ENCODE results near the gene ERI3. TPM values are rescaled to one million over a fixed set of nuclear protein-coding genes. Genes with fewer than 3 reads are reported as not detected.
"Not testable (repeated sequence)": the region's sequence is repeated elsewhere in the genome, so short reads cannot be mapped to it uniquely, and the experiment has no call there.

The ERI3 gene
- total and polyA plus RNA-seq, 2 donors from 2014 or later: 60.4 to 126 TPM

- Histone ChIP-seq H3K4me3 (ENCODE audit: low read length in 3 of 3) (peak overlapping the region; percentile 83 to 96 (median 93)), H3K27ac (ENCODE audit: low read depth in 2 of 2, low read length in 2 of 2) (peak overlapping the region in 1 of 2 donors; percentile 59), H3K9me3 (ENCODE audit: control insufficient read depth in 2 of 3, insufficient read depth in 1 of 3, low read length in 3 of 3) (no peaks in the 10 kb centered on the region), H3K36me3 (ENCODE audit: control insufficient read depth in 2 of 3, insufficient read depth in 3 of 3, low read length in 3 of 3) (peaks cover 0 to 20% (median 3%) of the 10 kb centered on the region in 3 donors), H3K9ac (ENCODE audit: low read length in 3 of 3) (peak overlapping the region; percentile 26 to 92 (median 65)), H3K27me3 (ENCODE audit: control insufficient read depth, insufficient read depth, low read length) (no peaks in the 10 kb centered on the region), H3K4me1 (ENCODE audit: control insufficient read depth in 2 of 3, insufficient read depth in 2 of 3, low read depth in 1 of 3, low read length in 3 of 3) (peaks cover 3 to 17% (median 14%) of the 10 kb centered on the region in 3 donors)
- intact Hi-C loops (cut with DNase I): no loop called here
- FAIRE-seq (no peak), DNase-seq (no peak)
- TF ChIP-seq CTCF (IDR thresholded peaks at IDR 0.05; ENCODE audit: borderline replicate concordance, extremely low read depth, insufficient read depth): no peak
Measured at GRCh38 chr1:44212355-44213221, 142.5 kb downstream of the ERI3 start.

GRCh38 chr1:44210595-44210994 lies 144.5 kb downstream of the ERI3 start:
- FAIRE-seq: no peak
- Histone ChIP-seq H3K36me3 (ENCODE audit: control insufficient read depth in 2 of 3, insufficient read depth in 3 of 3, low read length in 3 of 3) (peaks cover 0 to 8% (median 3%) of the 10 kb centered on the region in 3 donors), H3K27ac (ENCODE audit: low read depth in 2 of 2, low read length in 2 of 2) (no peak overlapping the region), H3K27me3 (ENCODE audit: control insufficient read depth, insufficient read depth, low read length) (no peaks in the 10 kb centered on the region), H3K4me1 (ENCODE audit: control insufficient read depth in 2 of 3, insufficient read depth in 2 of 3, low read depth in 1 of 3, low read length in 3 of 3) (peaks cover 3 to 17% (median 12%) of the 10 kb centered on the region in 3 donors), H3K9me3 (ENCODE audit: control insufficient read depth in 2 of 3, insufficient read depth in 1 of 3, low read length in 3 of 3) (no peaks in the 10 kb centered on the region), H3K4me3 (ENCODE audit: low read length in 3 of 3) (no peak overlapping the region), H3K9ac (ENCODE audit: low read length in 3 of 3) (no peak overlapping the region)
- intact Hi-C loops (cut with DNase I): no loop called here
- no peak for DNase-seq
- no peak for TF ChIP-seq CTCF (IDR thresholded peaks at IDR 0.05; ENCODE audit: borderline replicate concordance, extremely low read depth, insufficient read depth)

GRCh38 chr1:44208226-44208625 lies 146.8 kb downstream of the ERI3 start:
- no peaks in the 10 kb centered on the region for H3K9me3 ChIP-seq (ENCODE audit: control insufficient read depth in 2 of 3, insufficient read depth in 1 of 3, low read length in 3 of 3)
- no peak for TF ChIP-seq CTCF (IDR thresholded peaks at IDR 0.05; ENCODE audit: borderline replicate concordance, extremely low read depth, insufficient read depth)
- no peak for FAIRE-seq
- H3K4me3 ChIP-seq (ENCODE audit: low read length in 3 of 3): no peak overlapping the region
- H3K27me3 ChIP-seq (ENCODE audit: control insufficient read depth, insufficient read depth, low read length): no peaks in the 10 kb centered on the region
- H3K4me1 ChIP-seq (ENCODE audit: control insufficient read depth in 2 of 3, insufficient read depth in 2 of 3, low read depth in 1 of 3, low read length in 3 of 3): peaks cover 0 to 6% (median 5%) of the 10 kb centered on the region in 3 donors
- H3K36me3 ChIP-seq (ENCODE audit: control insufficient read depth in 2 of 3, insufficient read depth in 3 of 3, low read length in 3 of 3): no peaks in the 10 kb centered on the region
- DNase-seq: peak in 2 of 5 donors; percentile 30 to 52
- H3K9ac ChIP-seq (ENCODE audit: low read length in 3 of 3): no peak overlapping the region
- intact Hi-C loops (cut with DNase I): no loop called here
- no peak overlapping the region for H3K27ac ChIP-seq (ENCODE audit: low read depth in 2 of 2, low read length in 2 of 2)

- intact Hi-C loops (cut with DNase I); FAIRE-seq: not testable (repeated sequence)
Measured at GRCh38 chr1:44206545-44206944, 148.5 kb downstream of the ERI3 start.

More at GRCh38 chr1:44206545-44206944, 148.5 kb downstream of the ERI3 start:
- H3K4me1 ChIP-seq (ENCODE audit: control insufficient read depth in 2 of 3, insufficient read depth in 2 of 3, low read depth in 1 of 3, low read length in 3 of 3); H3K27me3 ChIP-seq (ENCODE audit: control insufficient read depth, insufficient read depth, low read length); H3K9ac ChIP-seq (ENCODE audit: low read length in 3 of 3); DNase-seq; H3K9me3 ChIP-seq (ENCODE audit: control insufficient read depth in 2 of 3, insufficient read depth in 1 of 3, low read length in 3 of 3); H3K27ac ChIP-seq (ENCODE audit: low read depth in 2 of 2, low read length in 2 of 2); H3K4me3 ChIP-seq (ENCODE audit: low read length in 3 of 3); H3K36me3 ChIP-seq (ENCODE audit: control insufficient read depth in 2 of 3, insufficient read depth in 3 of 3, low read length in 3 of 3): not testable (repeated sequence)

All from kidney (tissue), 14 donors.